ENCODE results near the gene GATA2. TPM values are rescaled to one million over a fixed set of nuclear protein-coding genes. Genes with fewer than 3 reads are reported as not detected.

The GATA2 gene
- total RNA-seq, 4 donors from 2014 or later: 5.4 to 16.0 (median 8.1) TPM

DNA sequence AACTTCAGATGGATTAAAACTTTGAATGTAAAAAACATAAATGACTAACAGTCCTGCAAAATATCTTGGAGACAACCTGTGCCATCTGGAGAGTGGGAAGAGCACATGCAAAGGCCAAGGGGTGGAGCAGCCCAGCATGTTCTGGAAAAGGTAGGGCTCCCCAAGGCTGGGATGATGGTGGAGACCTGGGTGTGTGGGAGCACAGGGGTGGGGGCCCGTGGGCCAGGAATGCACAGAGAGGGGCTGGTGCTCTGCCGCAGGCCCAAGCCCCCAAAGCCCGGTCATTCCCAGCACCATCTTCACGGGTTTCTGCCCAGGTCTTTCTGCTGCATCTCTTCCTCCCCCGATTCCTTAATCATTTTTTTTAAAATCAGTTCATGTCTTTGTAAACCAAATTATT lies 9.7 kb upstream of the GATA2 start:
- TF ChIP-seq EP300 (IDR thresholded peaks at IDR 0.05): no peak
- no peak for TF ChIP-seq POLR2A (IDR thresholded peaks at IDR 0.05)
- TF ChIP-seq POLR2AphosphoS5 (IDR thresholded peaks at IDR 0.05): no peak
- TF ChIP-seq, protein P1, sequence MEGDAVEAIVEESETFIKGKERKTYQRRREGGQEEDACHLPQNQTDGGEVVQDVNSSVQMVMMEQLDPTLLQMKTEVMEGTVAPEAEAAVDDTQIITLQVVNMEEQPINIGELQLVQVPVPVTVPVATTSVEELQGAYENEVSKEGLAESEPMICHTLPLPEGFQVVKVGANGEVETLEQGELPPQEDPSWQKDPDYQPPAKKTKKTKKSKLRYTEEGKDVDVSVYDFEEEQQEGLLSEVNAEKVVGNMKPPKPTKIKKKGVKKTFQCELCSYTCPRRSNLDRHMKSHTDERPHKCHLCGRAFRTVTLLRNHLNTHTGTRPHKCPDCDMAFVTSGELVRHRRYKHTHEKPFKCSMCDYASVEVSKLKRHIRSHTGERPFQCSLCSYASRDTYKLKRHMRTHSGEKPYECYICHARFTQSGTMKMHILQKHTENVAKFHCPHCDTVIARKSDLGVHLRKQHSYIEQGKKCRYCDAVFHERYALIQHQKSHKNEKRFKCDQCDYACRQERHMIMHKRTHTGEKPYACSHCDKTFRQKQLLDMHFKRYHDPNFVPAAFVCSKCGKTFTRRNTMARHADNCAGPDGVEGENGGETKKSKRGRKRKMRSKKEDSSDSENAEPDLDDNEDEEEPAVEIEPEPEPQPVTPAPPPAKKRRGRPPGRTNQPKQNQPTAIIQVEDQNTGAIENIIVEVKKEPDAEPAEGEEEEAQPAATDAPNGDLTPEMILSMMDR (IDR thresholded peaks at IDR 0.05): no peak
- ATAC-seq: no peak
- Histone ChIP-seq H3K9me3 (no peaks in the 10 kb centered on the region), H3K36me3 (no peaks in the 10 kb centered on the region), H3K27me3 (peaks cover 93% of the 10 kb centered on the region), H3K27ac (no peak overlapping the region), H3K4me3 (no peak overlapping the region), H3K4me1 (peaks cover 0 to 6% (median 0%) of the 10 kb centered on the region in 3 donors)
- 91% methylated on average over 5 of the region's 5 CpGs; no CpG with 5 or more reads in 1 of the 2 donors for WGBS, 2 donors (ENCODE audit: low coverage in 1 of 2)

DNA sequence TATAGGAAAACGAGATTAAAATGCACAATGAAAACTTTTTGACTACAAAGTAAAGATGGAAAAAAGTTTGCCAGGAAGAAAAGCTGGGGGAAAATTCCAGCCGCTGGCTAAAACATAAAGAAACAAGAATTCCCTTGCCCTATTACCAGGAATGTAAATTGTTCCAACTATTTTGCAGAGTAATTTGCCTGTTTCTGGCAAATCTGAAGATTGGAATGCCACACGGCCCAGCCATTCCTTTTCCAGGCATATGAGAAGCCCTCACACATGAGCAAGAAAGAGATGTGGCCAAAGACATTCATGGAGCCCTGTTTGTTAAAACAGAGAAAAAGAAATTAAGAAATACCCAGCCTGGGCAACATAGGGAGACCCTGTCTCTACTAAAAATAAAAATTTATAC lies 8.4 kb upstream of the GATA2 start:
- H3K4me3 ChIP-seq: no peak overlapping the region
- TF ChIP-seq, protein P1 (IDR thresholded peaks at IDR 0.05): no peak
- TF ChIP-seq POLR2AphosphoS5 (IDR thresholded peaks at IDR 0.05) (no peak), POLR2A (IDR thresholded peaks at IDR 0.05) (no peak), EP300 (IDR thresholded peaks at IDR 0.05) (no peak)
- H3K27me3 ChIP-seq: peaks cover 97% of the 10 kb centered on the region
- no peak for ATAC-seq
- 42 to 74% methylated on average over 3 of the region's 3 CpGs for WGBS, 2 donors (ENCODE audit: low coverage in 1 of 2)
- no peaks in the 10 kb centered on the region for H3K9me3 ChIP-seq
- peaks cover 0 to 19% (median 9%) of the 10 kb centered on the region in 3 donors for H3K4me1 ChIP-seq
- no peaks in the 10 kb centered on the region for H3K36me3 ChIP-seq
- no peak overlapping the region for H3K27ac ChIP-seq

DNA sequence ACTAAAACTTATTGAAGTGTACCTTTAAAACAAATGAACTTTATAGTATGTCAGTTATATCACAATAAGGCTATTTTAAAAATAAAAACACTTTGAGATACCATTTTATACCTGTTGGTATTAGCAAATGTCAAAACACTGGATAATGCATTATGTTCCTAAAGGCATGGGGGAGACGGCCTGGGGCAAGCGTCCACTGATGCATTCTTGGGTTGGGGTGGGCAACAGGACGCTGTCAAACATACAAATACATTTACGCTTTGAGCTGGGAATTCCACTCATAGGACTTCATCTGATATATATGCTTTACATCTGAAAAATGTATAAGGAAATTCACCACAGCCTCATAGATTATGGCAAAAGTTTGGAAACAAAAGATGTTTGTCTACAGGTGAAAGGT lies 7.6 kb upstream of the GATA2 start:
- WGBS, 2 donors (ENCODE audit: low coverage in 1 of 2): 53 to 92% methylated on average over 2 to 4 of the region's 4 CpGs
- peaks cover 98% of the 10 kb centered on the region for H3K27me3 ChIP-seq

DNA sequence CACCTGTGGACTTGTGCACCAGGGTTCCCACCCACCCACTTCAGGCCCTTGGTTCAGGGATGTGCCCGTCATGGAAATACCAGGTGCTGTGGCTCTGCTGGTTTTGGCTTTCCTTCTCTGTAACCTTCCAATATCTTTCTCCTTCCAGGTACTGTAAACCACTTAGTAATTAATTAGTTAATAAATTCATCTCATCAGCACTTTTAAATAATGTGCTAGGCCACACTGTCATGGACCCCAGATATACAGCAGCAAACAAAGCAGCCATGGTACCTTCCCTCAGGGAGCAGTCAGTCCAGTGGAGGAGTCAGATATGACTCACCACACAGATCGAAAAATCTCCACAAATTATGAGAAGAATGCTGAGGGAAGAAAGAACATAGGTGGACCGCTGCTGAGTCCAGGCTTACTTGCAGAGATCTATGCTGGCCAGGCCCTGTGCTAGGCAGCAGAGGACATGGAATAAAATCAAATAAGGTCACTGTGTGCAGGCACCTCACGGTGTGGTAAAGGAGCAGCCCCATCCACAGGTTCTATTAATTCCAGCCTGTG lies 6.8 kb upstream of the GATA2 start:
- WGBS, 2 donors (ENCODE audit: low coverage in 1 of 2): 77 to 85% methylated on average over 3 to 4 of the region's 4 CpGs
- H3K27ac ChIP-seq: no peak overlapping the region
- no peak for ATAC-seq
- H3K4me3 ChIP-seq: no peak overlapping the region
- H3K27me3 ChIP-seq: peaks cover 100% of the 10 kb centered on the region
- H3K36me3 ChIP-seq: no peaks in the 10 kb centered on the region
- peaks cover 0 to 22% (median 9%) of the 10 kb centered on the region in 3 donors for H3K4me1 ChIP-seq
- no peaks in the 10 kb centered on the region for H3K9me3 ChIP-seq
- TF ChIP-seq EP300 (IDR thresholded peaks at IDR 0.05) (no peak), POLR2A (IDR thresholded peaks at IDR 0.05) (no peak), POLR2AphosphoS5 (IDR thresholded peaks at IDR 0.05) (no peak)
- TF ChIP-seq, protein P1 (IDR thresholded peaks at IDR 0.05): no peak

More for the DNA sequence above, 7.6 kb upstream of the GATA2 start:
- Histone ChIP-seq H3K9me3 (no peaks in the 10 kb centered on the region), H3K27ac (no peak overlapping the region), H3K36me3 (no peaks in the 10 kb centered on the region), H3K4me3 (no peak overlapping the region), H3K4me1 (peaks cover 0 to 22% (median 9%) of the 10 kb centered on the region in 3 donors)
- no peak for ATAC-seq
- TF ChIP-seq POLR2A (IDR thresholded peaks at IDR 0.05) (no peak), EP300 (IDR thresholded peaks at IDR 0.05) (no peak), POLR2AphosphoS5 (IDR thresholded peaks at IDR 0.05) (no peak)
- TF ChIP-seq, protein P1 (IDR thresholded peaks at IDR 0.05): no peak

DNA sequence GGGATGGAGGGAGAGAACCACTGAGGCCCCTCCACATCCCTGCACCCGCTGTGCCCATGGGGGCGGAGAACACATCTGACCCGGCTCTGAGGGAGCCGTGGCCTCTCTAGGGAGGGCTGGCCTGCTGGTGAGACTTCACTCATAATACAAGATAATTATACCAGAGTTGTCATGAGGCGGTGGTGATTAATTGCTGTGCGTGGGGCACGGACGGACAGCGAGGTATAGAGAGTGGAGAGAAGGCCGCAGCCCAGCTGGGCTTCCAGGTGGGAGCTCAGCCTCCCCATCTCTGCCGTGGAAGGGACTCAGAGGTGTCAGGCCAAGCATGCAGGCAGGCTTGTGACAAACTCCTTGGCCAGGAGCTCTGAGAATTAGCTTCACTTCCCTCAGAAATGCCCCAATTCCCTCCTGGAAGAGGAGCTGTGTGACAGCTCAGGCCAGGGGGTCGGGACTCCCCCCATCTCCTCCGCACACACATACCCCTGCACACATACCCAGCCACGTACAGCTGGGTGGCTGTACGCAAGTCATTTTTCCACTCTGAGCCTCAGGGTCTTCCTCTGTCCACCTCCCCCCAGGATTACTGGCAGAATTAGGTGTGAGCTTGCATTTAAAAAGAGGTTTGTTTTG lies 6.0 kb upstream of the GATA2 start:
- H3K27me3 ChIP-seq: peaks cover 100% of the 10 kb centered on the region
- TF ChIP-seq, protein P1 (IDR thresholded peaks at IDR 0.05): no peak
- TF ChIP-seq EP300 (IDR thresholded peaks at IDR 0.05) (no peak), POLR2A (IDR thresholded peaks at IDR 0.05) (no peak), POLR2AphosphoS5 (IDR thresholded peaks at IDR 0.05) (no peak)
- 73% methylated on average over 3 of the region's 15 CpGs; no CpG with 5 or more reads in 1 of the 2 donors for whole genome bisulfite sequencing, 2 donors (ENCODE audit: low coverage in 1 of 2)

More for the DNA sequence above, 6.0 kb upstream of the GATA2 start:
- Histone ChIP-seq H3K9me3 (no peaks in the 10 kb centered on the region), H3K27ac (no peak overlapping the region), H3K36me3 (no peaks in the 10 kb centered on the region), H3K4me3 (no peak overlapping the region), H3K4me1 (peaks cover 0 to 22% (median 9%) of the 10 kb centered on the region in 3 donors)
- ATAC-seq: no peak

All from gastroesophageal sphincter (tissue), 4 donors.